ENCODE measurements around the gene PTPRCAP.

DNA sequence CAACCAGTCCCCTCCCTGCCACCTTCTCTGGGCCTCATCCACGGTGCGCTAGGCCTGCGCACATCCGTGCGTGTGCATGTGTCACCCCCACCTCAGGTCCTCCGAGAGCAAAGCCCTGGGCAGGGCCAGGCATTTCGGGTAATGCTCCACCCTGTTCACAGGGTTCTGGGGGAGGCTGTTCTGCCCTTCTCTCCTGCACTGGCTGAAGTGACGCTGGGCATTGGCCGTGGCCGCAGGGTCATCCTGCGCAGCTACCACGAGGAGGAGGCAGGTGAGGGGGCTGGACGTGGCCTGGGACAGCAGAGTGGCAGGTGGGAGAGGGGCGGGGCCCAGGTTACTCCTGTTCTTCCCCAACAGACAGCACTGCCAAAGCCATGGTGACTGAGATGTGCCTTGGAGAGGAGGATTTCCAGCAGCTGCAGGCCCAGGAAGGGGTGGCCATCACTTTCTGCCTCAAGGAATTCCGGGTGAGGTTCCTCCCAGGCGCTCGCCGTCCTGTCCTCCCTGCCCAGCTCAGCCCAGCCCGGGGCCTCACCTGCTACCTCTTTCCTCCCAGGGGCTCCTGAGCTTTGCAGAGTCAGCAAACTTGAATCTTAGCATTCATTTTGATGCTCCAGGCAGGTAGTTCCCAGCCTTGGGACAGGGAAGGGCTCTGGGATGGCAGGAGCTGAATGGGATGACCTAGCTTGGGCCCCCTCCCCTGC lies 41.8 kb downstream of the PTPRCAP start:
- TF ChIP-seq, protein P1, sequence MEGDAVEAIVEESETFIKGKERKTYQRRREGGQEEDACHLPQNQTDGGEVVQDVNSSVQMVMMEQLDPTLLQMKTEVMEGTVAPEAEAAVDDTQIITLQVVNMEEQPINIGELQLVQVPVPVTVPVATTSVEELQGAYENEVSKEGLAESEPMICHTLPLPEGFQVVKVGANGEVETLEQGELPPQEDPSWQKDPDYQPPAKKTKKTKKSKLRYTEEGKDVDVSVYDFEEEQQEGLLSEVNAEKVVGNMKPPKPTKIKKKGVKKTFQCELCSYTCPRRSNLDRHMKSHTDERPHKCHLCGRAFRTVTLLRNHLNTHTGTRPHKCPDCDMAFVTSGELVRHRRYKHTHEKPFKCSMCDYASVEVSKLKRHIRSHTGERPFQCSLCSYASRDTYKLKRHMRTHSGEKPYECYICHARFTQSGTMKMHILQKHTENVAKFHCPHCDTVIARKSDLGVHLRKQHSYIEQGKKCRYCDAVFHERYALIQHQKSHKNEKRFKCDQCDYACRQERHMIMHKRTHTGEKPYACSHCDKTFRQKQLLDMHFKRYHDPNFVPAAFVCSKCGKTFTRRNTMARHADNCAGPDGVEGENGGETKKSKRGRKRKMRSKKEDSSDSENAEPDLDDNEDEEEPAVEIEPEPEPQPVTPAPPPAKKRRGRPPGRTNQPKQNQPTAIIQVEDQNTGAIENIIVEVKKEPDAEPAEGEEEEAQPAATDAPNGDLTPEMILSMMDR (IDR thresholded peaks at IDR 0.05): no peak
- TF ChIP-seq EP300 (IDR thresholded peaks at IDR 0.05): no peak
- no peak for TF ChIP-seq POLR2A (IDR thresholded peaks at IDR 0.05)
